SH-SY5Y (cell line): Measurements from ENCODE around the gene NKIRAS1.

Experiments
- GATA2 ChIP-seq: IDR thresholded peaks from 2 replicates; pipeline ENCODE4 v1.6.1; 2011; ENCODE audit warnings: mild to moderate bottlenecking, low read depth, low read length
- GATA3 ChIP-seq: IDR thresholded peaks from 2 replicates; pipeline ENCODE4 v1.6.1; 2011; ENCODE audit warnings: low read depth, mild to moderate bottlenecking, low read length, moderate library complexity

GRCh38 chr3:23861689-23862088, 55.1 kb downstream of the NKIRAS1 start:
- TF ChIP-seq GATA2 (no peak), GATA3 (no peak)
